Smooth muscle cell (in vitro differentiated cells): Measurements from ENCODE around the gene TENT4B. TPM values are rescaled to one million over a fixed set of nuclear protein-coding genes. Genes with fewer than 3 reads are reported as not detected.

Experiments used
- DNase-seq: peaks from one replicate; lab custom pipeline; 2025; ENCODE audit not compliant: unreplicated experiment; lab: John Stamatoyannopoulos, UW
- H2AFZ ChIP-seq: fragments of 200-600 bp; sonication (generic); 2 replicates; pipeline ENCODE4 v1.6.0; 2016; ENCODE audit warnings: antibody characterized with exemption, low read depth, mild to moderate bottlenecking
- H3F3A ChIP-seq: fragments of 200-600 bp; sonication (generic); 2 replicates; pipeline ENCODE4 v1.6.0; 2017; ENCODE audit warnings: antibody characterized with exemption, low read depth
- H3K27ac ChIP-seq: fragments of 200-600 bp; sonication (generic); 2 replicates; pipeline ENCODE4 v1.5.1; 2016; ENCODE audit warnings: low read depth, mild to moderate bottlenecking
- H3K27me3 ChIP-seq: fragments of 200-600 bp; sonication (generic); 2 replicates; pipeline ENCODE4 v1.6.1; 2016; ENCODE audit warnings: low read depth, mild to moderate bottlenecking
- H3K36me3 ChIP-seq: fragments of 200-600 bp; sonication (generic); 2 replicates; pipeline ENCODE4 v1.5.1; 2016; ENCODE audit warnings: low read depth
- H3K4me1 ChIP-seq: fragments of 200-600 bp; sonication (generic); 2 replicates; pipeline ENCODE4 v1.5.1; 2016; ENCODE audit warnings: low read depth
- H3K4me2 ChIP-seq: fragments of 200-600 bp; sonication (generic); 2 replicates; pipeline ENCODE4 v1.6.0; 2016; ENCODE audit warnings: mild to moderate bottlenecking
- H3K4me3 ChIP-seq: fragments of 200-600 bp; sonication (generic); 2 replicates; pipeline ENCODE4 v1.5.1; 2016; ENCODE audit warnings: mild to moderate bottlenecking
- H3K79me2 ChIP-seq: fragments of 200-600 bp; sonication (generic); 2 replicates; pipeline ENCODE4 v1.6.0; 2016; ENCODE audit warnings: low read depth, mild to moderate bottlenecking
- H3K9ac ChIP-seq: fragments of 200-600 bp; sonication (generic); 2 replicates; pipeline ENCODE4 v1.6.0; 2016; ENCODE audit warnings: low read depth
- H3K9me3 ChIP-seq: fragments of 200-600 bp; sonication (generic); replicated peaks from 2 replicates; pipeline ENCODE4 v1.5.1; 2016; ENCODE audit warnings: low read depth
- H4K20me1 ChIP-seq: fragments of 200-600 bp; sonication (generic); 2 replicates; pipeline ENCODE4 v1.6.0; 2016; ENCODE audit warnings: low read depth
- WGBS: methylation state at CpG from one replicate; pipeline ENCODE4 v1.1.7; 2016; ENCODE audit warnings: low lambda C conversion rate; 5-methylcytosine and 5-hydroxymethylcytosine counted together
- polyA plus RNA-seq: library from polyadenylated mRNA; unstranded; fragments of >200 nt; fragmentation: Nextera tagmentation; extraction: Ambion mirVana; gene quantifications from 2 replicates; pipeline ENCODE4 v1.2.1, GENCODE V29; 2016
- total RNA-seq: library from RNA; depleted of rRNA; stranded (reverse); fragments of >200 nt; gene quantifications from 2 replicates; pipeline ENCODE4 v1.2.3, GENCODE V29; 2014
- TF ChIP-seq, protein P1 (sequence below): fragments of 200-600 bp; sonication (generic); IDR thresholded peaks from 2 replicates; pipeline ENCODE4 v1.5.1; 2017; ENCODE audit warnings: borderline replicate concordance, mild to moderate bottlenecking, antibody characterized with exemption; ENCODE audit not compliant: insufficient read depth, poor library complexity, severe bottlenecking

Gene TENT4B
- total and polyA plus RNA-seq, 2 experiments from 2014 or later: 2.6 to 8.8 TPM

DNA sequence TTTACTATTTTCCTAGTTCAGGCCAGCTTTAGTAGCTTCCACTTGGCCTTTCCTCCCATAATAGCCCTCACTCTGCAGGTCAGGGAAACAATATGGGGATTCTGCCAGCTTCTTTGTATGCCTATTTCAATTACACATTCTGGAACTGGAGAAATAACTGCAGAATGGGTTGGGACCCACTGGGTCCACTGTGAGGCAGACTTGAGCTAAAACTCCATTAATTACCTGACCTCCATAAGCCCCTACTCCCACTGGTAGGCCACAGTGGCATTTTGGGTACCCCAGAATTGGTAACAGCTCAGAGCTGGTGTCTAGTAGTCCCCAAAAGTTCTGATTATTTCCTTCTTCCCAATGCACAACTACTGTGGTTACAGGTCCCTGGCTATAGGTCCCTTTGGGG is 16.7 kb upstream of the TENT4B start:
- H4K20me1 ChIP-seq: no peaks in the 10 kb centered on the region

DNA sequence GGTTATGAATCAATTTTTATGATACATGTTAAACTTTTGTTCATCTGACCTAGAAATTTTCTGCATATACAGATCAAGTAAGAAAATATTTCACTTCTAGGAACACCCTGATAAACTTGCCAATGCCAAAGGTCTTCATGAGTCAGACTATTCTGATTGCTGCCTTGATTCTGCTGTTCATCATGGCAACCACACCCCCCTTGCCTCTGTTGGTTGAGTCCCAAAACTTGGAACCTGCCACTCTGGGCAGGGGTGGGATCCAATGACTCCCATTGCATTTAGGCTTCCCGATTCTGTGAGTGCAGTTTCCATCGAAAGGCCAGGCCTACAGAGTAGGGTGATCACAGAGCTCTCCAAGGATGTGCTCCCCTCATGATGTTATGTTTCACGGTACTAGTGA is 15.8 kb upstream of the TENT4B start:
- Histone ChIP-seq H3K4me2 (no peak overlapping the region), H3K36me3 (no peaks in the 10 kb centered on the region), H3K79me2 (no peaks in the 10 kb centered on the region), H3K9ac (no peak overlapping the region), H3K4me1 (no peaks in the 10 kb centered on the region), H2AFZ (no peak overlapping the region), H3K27ac (no peak overlapping the region), H3K27me3 (no peaks in the 10 kb centered on the region), H3K4me3 (no peak overlapping the region), H4K20me1 (no peaks in the 10 kb centered on the region), H3F3A (no peaks in the 10 kb centered on the region), H3K9me3 (no peaks in the 10 kb centered on the region)
- TF ChIP-seq, protein P1, sequence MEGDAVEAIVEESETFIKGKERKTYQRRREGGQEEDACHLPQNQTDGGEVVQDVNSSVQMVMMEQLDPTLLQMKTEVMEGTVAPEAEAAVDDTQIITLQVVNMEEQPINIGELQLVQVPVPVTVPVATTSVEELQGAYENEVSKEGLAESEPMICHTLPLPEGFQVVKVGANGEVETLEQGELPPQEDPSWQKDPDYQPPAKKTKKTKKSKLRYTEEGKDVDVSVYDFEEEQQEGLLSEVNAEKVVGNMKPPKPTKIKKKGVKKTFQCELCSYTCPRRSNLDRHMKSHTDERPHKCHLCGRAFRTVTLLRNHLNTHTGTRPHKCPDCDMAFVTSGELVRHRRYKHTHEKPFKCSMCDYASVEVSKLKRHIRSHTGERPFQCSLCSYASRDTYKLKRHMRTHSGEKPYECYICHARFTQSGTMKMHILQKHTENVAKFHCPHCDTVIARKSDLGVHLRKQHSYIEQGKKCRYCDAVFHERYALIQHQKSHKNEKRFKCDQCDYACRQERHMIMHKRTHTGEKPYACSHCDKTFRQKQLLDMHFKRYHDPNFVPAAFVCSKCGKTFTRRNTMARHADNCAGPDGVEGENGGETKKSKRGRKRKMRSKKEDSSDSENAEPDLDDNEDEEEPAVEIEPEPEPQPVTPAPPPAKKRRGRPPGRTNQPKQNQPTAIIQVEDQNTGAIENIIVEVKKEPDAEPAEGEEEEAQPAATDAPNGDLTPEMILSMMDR: no peak
- 88% methylated on average over 3 of the region's 3 CpGs for WGBS
- DNase-seq: no peak

More for the DNA sequence above, 16.7 kb upstream of the TENT4B start:
- no peak overlapping the region for H3K9ac ChIP-seq
- no peak overlapping the region for H3K27ac ChIP-seq
- H3K4me1 ChIP-seq: no peaks in the 10 kb centered on the region
- H3K4me3 ChIP-seq: no peak overlapping the region
- H2AFZ ChIP-seq: no peak overlapping the region
- H3F3A ChIP-seq: no peaks in the 10 kb centered on the region
- TF ChIP-seq, protein P1: no peak
- no peaks in the 10 kb centered on the region for H3K79me2 ChIP-seq
- H3K36me3 ChIP-seq: no peaks in the 10 kb centered on the region
- H3K27me3 ChIP-seq: no peaks in the 10 kb centered on the region
- no peak overlapping the region for H3K4me2 ChIP-seq
- no peak for DNase-seq
- H3K9me3 ChIP-seq: no peaks in the 10 kb centered on the region

DNA sequence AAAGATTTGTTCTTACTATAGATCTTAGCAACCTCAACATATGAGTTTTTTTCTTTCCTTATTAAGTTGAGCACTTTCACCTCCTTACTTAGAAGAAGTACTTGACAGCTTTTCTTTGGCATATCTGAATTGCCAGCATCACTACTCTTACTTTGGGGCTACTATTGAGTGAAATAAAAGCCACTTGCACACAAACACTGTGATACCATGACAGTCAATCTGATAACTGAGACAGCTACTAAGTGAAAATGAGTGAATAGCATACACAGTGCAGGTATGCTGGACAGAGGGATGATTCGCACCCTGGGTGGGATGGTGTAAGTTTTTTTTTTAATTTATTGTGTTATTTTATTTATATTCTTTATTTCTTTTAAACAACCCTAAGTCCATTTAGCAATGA is 13.5 kb upstream of the TENT4B start:
- Histone ChIP-seq H3K27me3 (no peaks in the 10 kb centered on the region), H3K9ac (no peak overlapping the region), H3K27ac (no peak overlapping the region), H3K36me3 (no peaks in the 10 kb centered on the region), H3K9me3 (no peaks in the 10 kb centered on the region), H3K4me3 (no peak overlapping the region), H3K4me2 (no peak overlapping the region), H3F3A (no peaks in the 10 kb centered on the region), H2AFZ (no peak overlapping the region), H3K79me2 (no peaks in the 10 kb centered on the region), H4K20me1 (no peaks in the 10 kb centered on the region), H3K4me1 (no peaks in the 10 kb centered on the region)
- no peak for DNase-seq
- TF ChIP-seq, protein P1: no peak
- 96% methylated on average over 1 of the region's 1 CpG for WGBS

DNA sequence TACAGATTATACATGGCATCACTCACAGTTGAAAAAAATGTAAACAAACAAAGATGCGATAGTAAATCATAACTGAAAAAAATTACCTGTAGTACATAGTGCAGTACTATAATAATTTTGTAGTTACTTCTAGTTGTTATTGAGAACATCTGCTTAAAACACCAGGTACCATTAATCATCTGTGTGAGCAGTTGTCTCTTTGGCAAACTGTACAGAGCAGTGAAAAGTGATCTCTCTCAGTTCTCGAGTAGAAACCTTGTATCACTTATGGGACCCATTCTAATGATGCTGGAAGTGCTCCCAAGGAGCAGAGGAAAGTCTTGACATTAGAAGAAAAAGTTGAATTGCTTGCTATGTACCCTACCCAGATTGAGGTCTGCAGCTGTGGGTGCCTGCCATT is 8.9 kb upstream of the TENT4B start:
- Histone ChIP-seq H3K27me3 (no peaks in the 10 kb centered on the region), H3K27ac (no peak overlapping the region), H4K20me1 (no peaks in the 10 kb centered on the region), H3K36me3 (no peaks in the 10 kb centered on the region), H3K4me2 (no peak overlapping the region), H2AFZ (no peak overlapping the region), H3K79me2 (no peaks in the 10 kb centered on the region), H3K4me1 (no peaks in the 10 kb centered on the region), H3K4me3 (no peak overlapping the region), H3K9ac (no peak overlapping the region), H3K9me3 (no peaks in the 10 kb centered on the region), H3F3A (peaks cover 9% of the 10 kb centered on the region)
- DNase-seq: no peak
- TF ChIP-seq, protein P1: no peak
- WGBS: 92% methylated on average over 2 of the region's 2 CpGs
